HepG2 (cell line): Measurements from ENCODE around the gene MRPL51. TPM values are rescaled to one million over a fixed set of nuclear protein-coding genes. Genes with fewer than 3 reads are reported as not detected.
A peak's percentile ranks its signal among the peaks of the same experiment; 100 is the strongest.

ENCODE experiments used
- AGO2 ChIP-seq: fragments of 200-400 bp; formaldehyde crosslinking; optimal IDR thresholded peaks from 2 replicates; pipeline ENCODE3; 2017; ENCODE audit warnings: mild to moderate bottlenecking, low read depth, low read length, moderate library complexity
- FLYWCH1 ChIP-seq: sonication (generic); formaldehyde crosslinking; IDR thresholded peaks from 2 replicates; pipeline ENCODE4 v1.8.1; 2023; ENCODE audit warnings: mild to moderate bottlenecking, missing genetic modification reagents
- KLF11 ChIP-seq: IDR thresholded peaks from 2 replicates; pipeline ENCODE4 v1.6.1; 2016; ENCODE audit warnings: missing compliant biosample characterization
- MAFF ChIP-seq: IDR thresholded peaks from 2 replicates; pipeline ENCODE4 v1.6.1; 2011; ENCODE audit warnings: low read depth, low read length, improper control_type of control experiment
- ONECUT2 ChIP-seq: sonication (generic); formaldehyde crosslinking; IDR thresholded peaks from 2 replicates; pipeline ENCODE4 v1.4.0; 2020; ENCODE audit warnings: missing genetic modification reagents
- SIX1 ChIP-seq: sonication (generic); formaldehyde crosslinking; IDR thresholded peaks from 2 replicates; pipeline ENCODE4 v1.4.0; 2020; ENCODE audit warnings: missing genetic modification reagents, borderline replicate concordance
- STAG1 ChIP-seq: sonication (generic); formaldehyde crosslinking; IDR thresholded peaks from 2 replicates; pipeline ENCODE4 v1.4.0; 2020; ENCODE audit warnings: missing genetic modification reagents
- TP53 ChIP-seq: sonication (generic); formaldehyde crosslinking; conservative IDR thresholded peaks from 2 replicates; pipeline ENCODE4 v1.4.0; 2020; ENCODE audit warnings: missing genetic modification reagents
- ZBTB26 ChIP-seq: IDR thresholded peaks from 2 replicates; pipeline ENCODE4 v1.6.1; 2016; ENCODE audit warnings: missing compliant biosample characterization, missing genetic modification reagents, borderline replicate concordance
- ZHX1 ChIP-seq: sonication (generic); formaldehyde crosslinking; IDR thresholded peaks from 2 replicates; pipeline ENCODE4 v1.8.1; 2022; ENCODE audit warnings: low read depth, mild to moderate bottlenecking, missing genetic modification reagents
- ZNF281 ChIP-seq: sonication (generic); formaldehyde crosslinking; IDR thresholded peaks from 2 replicates; pipeline ENCODE4 v1.4.0; 2020; ENCODE audit warnings: missing genetic modification reagents, borderline replicate concordance
- ZNF407 ChIP-seq: sonication (generic); formaldehyde crosslinking; IDR thresholded peaks from one replicate; pipeline ENCODE4 v1.5.1; 2020; ENCODE audit warnings: mild to moderate bottlenecking, missing genetic modification reagents; ENCODE audit errors: not compliant biosample characterization
- ZNF678 ChIP-seq: sonication (generic); formaldehyde crosslinking; IDR thresholded peaks from 2 replicates; pipeline ENCODE4 v1.4.0; 2020; ENCODE audit warnings: mild to moderate bottlenecking, missing genetic modification reagents
- polyA plus RNA-seq, 8 experiments: library from polyadenylated mRNA; depleted of rRNA in 3 of 8; stranded (reverse) in 7 of 8; unstranded in 1 of 8; fragments of >200 nt; fragmentation: Illumina TruSeq in 4 of 8; extraction: Trizol in 4 of 8; gene quantifications; 2 replicates each; pipeline versions ENCODE4 v1.2.1 to v1.2.3, GENCODE V29; 2011 to 2016; ENCODE audit warnings: low read depth in 4 of 8, missing spikeins in 1 of 8, mixed read lengths in 1 of 8; ENCODE audit not compliant: insufficient read depth in 1 of 8
- total RNA-seq, 5 experiments: library from RNA; depleted of rRNA; stranded (reverse); fragments of >200 nt; fragmentation: Illumina TruSeq; extraction: Trizol; gene quantifications; 2 replicates each; pipeline ENCODE4 v1.2.3, GENCODE V29; 2016; ENCODE audit warnings: low read depth in 1 of 5

Gene MRPL51
- total and polyA plus RNA-seq, 2 of the 13 experiments (the other 11 are each of a cell fraction or from before 2014, with no cell fraction given) = 64.8 to 278 TPM

GRCh38 chr12:6470375-6471163 lies 22.5 kb downstream of the MRPL51 start, which contains the start of gene VAMP1 (continued):
- no peak for TF ChIP-seq ZNF281 (CRISPR knock-in tag)
- peak; percentile 88 for TF ChIP-seq ZNF407 (CRISPR knock-in tag)
- peak; percentile 8; the same call in 1 of the 2 replicates for TF ChIP-seq STAG1 (CRISPR knock-in tag)
- no peak; the same call in none of the 2 replicates for TF ChIP-seq ZBTB26 (CRISPR knock-in tag)
- TF ChIP-seq SIX1 = no peak
- peak; percentile 78; the same call in 1 of the 2 replicates for TF ChIP-seq ZHX1 (CRISPR knock-in tag)
- TF ChIP-seq ZNF678 (CRISPR knock-in tag) = no peak
- TF ChIP-seq AGO2 = peak; percentile 78
- no peak for TF ChIP-seq FLYWCH1 (CRISPR knock-in tag)
- peak; percentile 69; the same call in 1 of the 2 replicates for TF ChIP-seq ONECUT2 (CRISPR knock-in tag)
- peak; percentile 8; the same call in 1 of the 2 replicates for TF ChIP-seq MAFF
- peak; percentile 80 for TF ChIP-seq KLF11
- 0 out of 2 replicates have a peak, but pooled peaks have one; percentile 40 for TF ChIP-seq TP53 (CRISPR knock-in tag)
